HFF-Myc (cell line): Measurements from ENCODE around the gene LSM11.

ENCODE experiments used
- DNase-seq: peaks from one replicate; pipeline ENCODE4 v3.0.0-alpha.2; 2011; ENCODE audit warnings: low read depth; ENCODE audit errors: extremely low read depth
- H3K4me3 ChIP-seq: replicated peaks from 2 replicates; pipeline ENCODE4 v1.5.1; 2011; ENCODE audit warnings: low read depth, mild to moderate bottlenecking, control low read depth, low read length
- TF ChIP-seq, protein P1 (sequence below): IDR thresholded peaks from 2 replicates; pipeline ENCODE4 v1.5.1; 2012; ENCODE audit warnings: mild to moderate bottlenecking, low read depth, low read length, control low read depth; ENCODE audit errors: missing control alignments

The LSM11 gene

GRCh38 chr5:157747173-157747740 is 3.7 kb downstream of the LSM11 start:
- H3K4me3 ChIP-seq: no peak overlapping the region
- DNase-seq: no peak
- TF ChIP-seq, protein P1, sequence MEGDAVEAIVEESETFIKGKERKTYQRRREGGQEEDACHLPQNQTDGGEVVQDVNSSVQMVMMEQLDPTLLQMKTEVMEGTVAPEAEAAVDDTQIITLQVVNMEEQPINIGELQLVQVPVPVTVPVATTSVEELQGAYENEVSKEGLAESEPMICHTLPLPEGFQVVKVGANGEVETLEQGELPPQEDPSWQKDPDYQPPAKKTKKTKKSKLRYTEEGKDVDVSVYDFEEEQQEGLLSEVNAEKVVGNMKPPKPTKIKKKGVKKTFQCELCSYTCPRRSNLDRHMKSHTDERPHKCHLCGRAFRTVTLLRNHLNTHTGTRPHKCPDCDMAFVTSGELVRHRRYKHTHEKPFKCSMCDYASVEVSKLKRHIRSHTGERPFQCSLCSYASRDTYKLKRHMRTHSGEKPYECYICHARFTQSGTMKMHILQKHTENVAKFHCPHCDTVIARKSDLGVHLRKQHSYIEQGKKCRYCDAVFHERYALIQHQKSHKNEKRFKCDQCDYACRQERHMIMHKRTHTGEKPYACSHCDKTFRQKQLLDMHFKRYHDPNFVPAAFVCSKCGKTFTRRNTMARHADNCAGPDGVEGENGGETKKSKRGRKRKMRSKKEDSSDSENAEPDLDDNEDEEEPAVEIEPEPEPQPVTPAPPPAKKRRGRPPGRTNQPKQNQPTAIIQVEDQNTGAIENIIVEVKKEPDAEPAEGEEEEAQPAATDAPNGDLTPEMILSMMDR: no peak

- TF ChIP-seq, protein P1: no peak
- no peak overlapping the region for H3K4me3 ChIP-seq
- DNase-seq: no peak
These were observed 4.5 kb downstream of the LSM11 start for GRCh38 chr5:157747766-157748700.

GRCh38 chr5:157748760-157749461 is 5.4 kb downstream of the LSM11 start:
- TF ChIP-seq, protein P1: no peak
- no peak overlapping the region for H3K4me3 ChIP-seq
- peak; percentile 38 for DNase-seq

DNA sequence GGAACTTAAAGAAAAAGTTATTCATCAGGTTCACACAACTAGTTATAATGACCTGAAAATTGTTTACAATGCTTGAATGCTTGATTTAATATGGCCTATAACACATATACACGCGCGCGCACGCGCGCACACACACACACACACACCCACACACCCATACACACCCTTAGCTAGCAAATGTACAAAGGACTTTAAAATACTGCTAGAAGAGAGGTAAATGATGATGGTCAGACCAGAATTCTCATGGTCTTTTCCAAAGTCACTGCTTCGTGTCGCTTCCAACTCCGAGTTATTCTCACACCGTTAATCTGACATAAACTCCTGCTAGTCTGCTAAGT is 5.9 kb downstream of the LSM11 start:
- TF ChIP-seq, protein P1: no peak
- no peak overlapping the region for H3K4me3 ChIP-seq
- no peak for DNase-seq

DNA sequence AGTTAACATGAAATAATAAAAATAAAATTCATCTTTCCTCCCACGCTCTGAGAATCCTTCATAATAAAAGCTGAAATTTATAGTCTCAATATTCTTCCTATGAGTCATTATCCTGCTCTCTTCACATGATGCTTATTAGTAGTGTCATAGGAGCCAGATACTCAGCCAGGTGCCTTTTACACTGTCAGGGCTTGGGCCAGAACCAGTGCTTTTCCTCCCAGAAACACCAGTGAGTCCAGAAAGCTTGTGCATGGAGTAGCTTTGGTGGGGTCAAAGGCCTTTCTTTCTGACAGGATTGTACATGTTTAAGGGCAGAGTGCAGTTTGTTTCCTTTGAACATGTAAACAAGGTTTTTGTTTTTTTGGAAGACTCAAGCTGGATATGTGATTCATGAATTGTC is 6.8 kb downstream of the LSM11 start:
- H3K4me3 ChIP-seq: no peak overlapping the region
- DNase-seq: peak; percentile 32
- TF ChIP-seq, protein P1: no peak

DNA sequence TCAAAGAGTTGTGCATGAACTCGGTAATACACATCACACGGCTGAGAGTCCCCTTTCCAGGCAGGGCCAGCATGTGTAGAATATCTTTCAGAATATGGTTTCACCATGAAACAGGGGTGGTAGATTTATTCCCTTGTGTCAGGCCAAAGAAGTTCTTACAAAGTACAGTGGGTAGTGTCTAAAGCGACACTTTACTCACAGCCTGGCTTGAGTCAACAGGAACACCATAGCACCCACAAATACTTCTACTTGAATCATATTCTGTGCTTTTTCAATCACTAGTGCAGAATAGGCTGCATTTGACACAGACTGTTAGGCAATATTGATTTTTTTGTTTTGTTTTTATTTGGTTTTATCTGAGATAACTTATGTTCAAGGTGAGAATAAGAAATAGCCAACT is 12.6 kb downstream of the LSM11 start:
- no peak for DNase-seq
- H3K4me3 ChIP-seq: no peak overlapping the region
- TF ChIP-seq, protein P1: no peak
